Endothelial cell of umbilical vein (primary cell): ENCODE measurements around the gene ANKS1B. TPM values are rescaled to one million over a fixed set of nuclear protein-coding genes. Genes with fewer than 3 reads are reported as not detected.

ENCODE experiments used
- BruUV-seq: library from RNA; stranded (reverse); fragments of 400-500 nt; replicated peaks from 2 replicates; lab custom pipeline; 2021; lab: Mats Ljungman, UMichigan
- CTCF ChIA-PET: fragments of 300-600, 350-600 bp; sonication (Branson Sonifier 250); formaldehyde crosslinking; loops from one replicate; lab custom pipeline; 2021; ENCODE audit warnings: antibody characterized with exemption, inconsistent platforms; lab: Charles Lee
- POLR2A ChIA-PET: fragments of 300-600, 350-600 bp; sonication (Branson Sonifier 250); formaldehyde crosslinking; loops from one replicate; lab custom pipeline; 2021; ENCODE audit warnings: antibody characterized with exemption, inconsistent platforms; lab: Charles Lee
- DNase-seq: peaks from one replicate; pipeline ENCODE4 v3.0.0-alpha.2; 2011; ENCODE audit warnings: low read depth, low spot score
- FAIRE-seq: peaks from 2 replicates; lab custom pipeline; 2011; peaks lifted over from hg19 to GRCh38; lab: Jason Lieb, UNC
- H2AFZ ChIP-seq: 2 replicates; pipeline ENCODE4 v1.6.0; 2012; ENCODE audit warnings: low read depth, low read length, control low read depth, inconsistent platforms
- H3K27ac ChIP-seq: 2 replicates; pipeline ENCODE4 v1.5.1; 2011; ENCODE audit warnings: low read depth, mild to moderate bottlenecking, control low read depth, low read length, moderate library complexity; ENCODE audit not compliant: insufficient read depth
- H3K27me3 ChIP-seq, 2 experiments: 2 replicates each; pipeline versions ENCODE4 v1.6.0 to v1.6.1; 2011; ENCODE audit warnings: low read length in 2 of 2, mixed read lengths in 1 of 2; ENCODE audit not compliant: control insufficient read depth in 2 of 2, insufficient read depth in 2 of 2
- H3K36me3 ChIP-seq, 2 experiments: 2 replicates in 1 of 2; 3 replicates in 1 of 2; pipeline ENCODE4 v1.5.1; 2011; ENCODE audit warnings: low read length in 2 of 2, mild to moderate bottlenecking in 1 of 2, moderate library complexity in 1 of 2; ENCODE audit not compliant: control insufficient read depth in 2 of 2, insufficient read depth in 2 of 2; ENCODE audit errors: extremely low read depth in 1 of 2
- H3K4me1 ChIP-seq: 3 replicates; pipeline ENCODE4 v1.5.1; 2011; ENCODE audit warnings: mild to moderate bottlenecking, low read length; ENCODE audit not compliant: control insufficient read depth, insufficient read depth; ENCODE audit errors: extremely low read depth
- H3K4me2 ChIP-seq: 2 replicates; pipeline ENCODE4 v1.6.1; 2011; ENCODE audit warnings: low read length, control low read depth, mixed read lengths; ENCODE audit not compliant: insufficient read depth
- H3K4me3 ChIP-seq, 3 experiments: fragments of 200-600 bp in 1 of 3; sonication (generic), shearing (Covaris generic) in 1 of 3; replicated peaks in 1 of 3; 2 replicates each; pipeline ENCODE4 v1.5.1; 2011 to 2016; ENCODE audit warnings: control low read depth in 3 of 3, low read length in 3 of 3, mild to moderate bottlenecking in 2 of 3, inconsistent platforms in 1 of 3, low read depth in 1 of 3, moderate library complexity in 1 of 3; ENCODE audit not compliant: insufficient read depth in 1 of 3
- H3K79me2 ChIP-seq: 2 replicates; pipeline ENCODE4 v1.6.0; 2012; ENCODE audit warnings: low read length, inconsistent platforms; ENCODE audit not compliant: control insufficient read depth, insufficient read depth
- H3K9ac ChIP-seq: replicated peaks from 2 replicates; pipeline ENCODE3; 2011; ENCODE audit warnings: low read length, control low read depth; ENCODE audit not compliant: insufficient read depth; ENCODE audit errors: extremely low read depth
- H3K9me1 ChIP-seq: replicated peaks from 3 replicates; pipeline ENCODE4 v1.6.0; 2011; ENCODE audit warnings: mild to moderate bottlenecking, low read length; ENCODE audit not compliant: control insufficient read depth, insufficient read depth; ENCODE audit errors: extremely low read depth
- H3K9me3 ChIP-seq: replicated peaks from 2 replicates; pipeline ENCODE4 v1.5.1; 2012; ENCODE audit warnings: low read length, inconsistent platforms; ENCODE audit not compliant: control insufficient read depth, insufficient read depth
- H4K20me1 ChIP-seq: replicated peaks from 2 replicates; pipeline ENCODE3; 2011; ENCODE audit warnings: mild to moderate bottlenecking, low read length; ENCODE audit not compliant: control insufficient read depth, insufficient read depth; ENCODE audit errors: extremely low read depth
- CTCF ChIP-seq, 2 donors: IDR thresholded peaks; 1 replicate in 1 of 2; 2 replicates in 1 of 2; pipeline ENCODE4 v1.5.1; 2011; ENCODE audit warnings: low read length in 2 of 2, mild to moderate bottlenecking in 2 of 2, moderate library complexity in 2 of 2, control low read depth in 1 of 2, inconsistent platforms in 1 of 2, low read depth in 1 of 2; ENCODE audit not compliant: insufficient read depth in 1 of 2; ENCODE audit errors: extremely low read depth in 1 of 2
- EZH2 ChIP-seq: IDR thresholded peaks from 2 replicates; pipeline ENCODE4 v1.6.1; 2012; ENCODE audit warnings: borderline replicate concordance, low read depth, mild to moderate bottlenecking, moderate library complexity, low read length, inconsistent platforms; ENCODE audit not compliant: severe bottlenecking
- FOS ChIP-seq: IDR thresholded peaks from 2 replicates; pipeline ENCODE4 v1.6.1; 2011; ENCODE audit warnings: mild to moderate bottlenecking, low read length, moderate library complexity, borderline replicate concordance; ENCODE audit not compliant: insufficient read depth
- GATA2 ChIP-seq: IDR thresholded peaks from 2 replicates; pipeline ENCODE4 v1.7.0; 2011; ENCODE audit warnings: low read depth, mild to moderate bottlenecking, moderate library complexity, mixed read lengths, low read length; ENCODE audit not compliant: insufficient read length, insufficient read depth
- JUN ChIP-seq: IDR thresholded peaks from 2 replicates; pipeline ENCODE4 v1.6.1; 2011; ENCODE audit warnings: borderline replicate concordance, low read depth; ENCODE audit not compliant: insufficient read length, insufficient read depth
- MAX ChIP-seq: IDR thresholded peaks from 2 replicates; pipeline ENCODE4 v1.6.1; 2011; ENCODE audit not compliant: insufficient read depth, insufficient read length
- MYC ChIP-seq: IDR thresholded peaks from one replicate; pipeline ENCODE4 v1.6.1; 2011; ENCODE audit warnings: mild to moderate bottlenecking, low read depth, low read length
- POLR2A ChIP-seq: IDR thresholded peaks from 2 replicates; pipeline ENCODE4 v1.6.1; 2012; ENCODE audit warnings: low read depth, mild to moderate bottlenecking, control low read depth, low read length
- POLR2AphosphoS5 ChIP-seq: IDR thresholded peaks from 2 replicates; pipeline ENCODE4 v1.6.1; 2012; ENCODE audit warnings: low read depth, mild to moderate bottlenecking, control low read depth, low read length, moderate library complexity; ENCODE audit not compliant: insufficient read depth
- dilution Hi-C: fragments of 300-500 bp; cut with MboI; formaldehyde crosslinking; loops from one replicate; pipeline ENCODE4 v1.15.0; 2019; ENCODE audit warnings: low sequenced_read_pairs; ENCODE audit not compliant: extremely low pct_ligation_motif_present
- intact Hi-C: fragments of 100-400 bp; cut with micrococcal nuclease; formaldehyde crosslinking; loops from one replicate; pipeline ENCODE4 v1.10.0; 2022
- polyA plus RNA-seq, 4 experiments: library from polyadenylated mRNA; depleted of rRNA in 3 of 4; stranded (reverse) in 3 of 4; unstranded in 1 of 4; fragments of >200 nt; gene quantifications; 2 replicates each; pipeline versions ENCODE4 v1.2.1 to v1.2.3, GENCODE V29; 2011 to 2012; ENCODE audit warnings: missing spikeins in 1 of 4
- total RNA-seq: library from RNA; stranded (reverse); gene quantifications from 2 replicates; pipeline ENCODE4 v1.2.3, GENCODE V29; 2021

ANKS1B gene
- total and polyA plus RNA-seq, 2 donors (not counting 3 experiments of a cell fraction or from before 2014, with no cell fraction given), result 0.15 to 0.38 TPM

DNA sequence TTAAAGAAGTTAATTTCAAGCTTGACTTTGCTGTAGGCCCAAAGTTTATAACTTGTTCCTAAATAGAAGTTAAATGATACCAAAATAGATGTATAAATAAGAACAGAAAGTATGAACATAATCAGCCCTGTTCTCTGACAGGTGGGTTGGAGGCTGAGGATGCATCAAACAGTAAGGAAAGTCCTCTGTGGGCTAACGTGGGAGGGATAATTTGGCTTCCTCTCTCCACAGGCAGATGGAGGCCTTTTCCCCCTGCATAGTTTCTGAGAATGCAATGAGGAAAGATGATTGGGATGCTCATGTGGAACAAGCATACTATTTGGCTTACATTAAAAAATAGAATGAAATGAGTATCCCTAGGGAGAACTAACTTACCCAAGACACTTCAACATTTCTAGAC, 280.7 kb downstream of the ANKS1B start:
- no TSS peak for BruUV-seq
- no peak overlapping the region for H3K9ac ChIP-seq
- dilution Hi-C loops, result no loop called here
- no peak overlapping the region for H3K27ac ChIP-seq
- H3K27me3 ChIP-seq, result no peaks in the 10 kb centered on the region
- no peaks in the 10 kb centered on the region for H4K20me1 ChIP-seq
- intact Hi-C loops, result no loop called here
- H3K9me3 ChIP-seq, result peaks cover 2% of the 10 kb centered on the region
- no peak for DNase-seq
- ChIA-PET CTCF (no interaction called here), POLR2A (no interaction called here)
- H2AFZ ChIP-seq, result no peak overlapping the region
- H3K4me3 ChIP-seq, result no peak overlapping the region
- FAIRE-seq, result no peak
- H3K4me2 ChIP-seq, result no peak overlapping the region
- TF ChIP-seq EZH2 (no peak), POLR2A (no peak), CTCF (IDR thresholded peaks at IDR 0.05; ENCODE audit: extremely low read depth in 1 of 2, insufficient read depth in 1 of 2, low read depth in 1 of 2, low read length in 2 of 2) (no peak), MAX (no peak), MYC (no peak), FOS (no peak), JUN (no peak), POLR2AphosphoS5 (no peak), GATA2 (no peak)
- no peaks in the 10 kb centered on the region for H3K36me3 ChIP-seq
- H3K4me1 ChIP-seq, result no peaks in the 10 kb centered on the region
- H3K9me1 ChIP-seq, result no peaks in the 10 kb centered on the region
- H3K79me2 ChIP-seq, result no peaks in the 10 kb centered on the region
